ENCODE measurements around the gene UQCRQ. TPM values are rescaled to one million over a fixed set of nuclear protein-coding genes. Genes with fewer than 3 reads are reported as not detected.

The UQCRQ gene
- total and polyA plus RNA-seq, 2 donors (not counting 1 experiment from before 2014, with no cell fraction given) = 71.1 to 90.0 TPM

DNA sequence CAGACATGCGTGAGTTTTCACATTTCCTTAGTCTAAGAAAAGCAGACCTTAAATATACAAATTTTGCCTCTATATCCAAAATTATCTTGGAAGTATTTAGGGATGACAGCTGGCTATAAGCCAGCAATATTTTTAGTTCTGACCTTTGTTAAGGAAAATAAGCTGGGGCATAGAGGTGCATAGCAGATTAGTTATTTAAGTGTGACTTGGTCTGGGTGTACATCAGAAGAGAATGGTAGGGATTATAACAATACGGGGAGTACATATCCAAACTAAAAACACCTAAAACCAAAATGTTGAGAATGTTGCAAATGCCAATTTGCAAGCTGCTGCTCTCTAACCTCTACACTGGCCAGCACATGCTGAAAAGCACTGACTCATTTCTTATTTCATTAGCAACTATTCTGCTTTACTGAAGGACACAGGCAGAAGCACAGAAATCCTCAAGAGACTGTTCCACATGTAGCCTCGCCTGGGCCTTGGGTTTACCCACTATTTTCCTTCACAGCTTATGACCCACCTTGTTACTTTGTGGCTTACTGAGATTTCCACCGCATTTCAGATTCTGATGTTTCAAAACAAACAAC lies 29.4 kb downstream of the UQCRQ start:
- H3K27ac ChIP-seq (ENCODE audit: low read length in 2 of 2) = no peak overlapping the region
- H3K4me1 ChIP-seq (ENCODE audit: control insufficient read depth in 2 of 2, insufficient read depth in 2 of 2, low read length in 2 of 2) = no peaks in the 10 kb centered on the region
- DNase-seq (no peak), ATAC-seq (ENCODE audit: low read depth) (no peak)
- TF ChIP-seq EZH2 (IDR thresholded peaks at IDR 0.05; ENCODE audit: borderline replicate concordance, insufficient read depth, low read depth, low read length, poor library complexity, severe bottlenecking) = no peak
- TF ChIP-seq, protein P1, sequence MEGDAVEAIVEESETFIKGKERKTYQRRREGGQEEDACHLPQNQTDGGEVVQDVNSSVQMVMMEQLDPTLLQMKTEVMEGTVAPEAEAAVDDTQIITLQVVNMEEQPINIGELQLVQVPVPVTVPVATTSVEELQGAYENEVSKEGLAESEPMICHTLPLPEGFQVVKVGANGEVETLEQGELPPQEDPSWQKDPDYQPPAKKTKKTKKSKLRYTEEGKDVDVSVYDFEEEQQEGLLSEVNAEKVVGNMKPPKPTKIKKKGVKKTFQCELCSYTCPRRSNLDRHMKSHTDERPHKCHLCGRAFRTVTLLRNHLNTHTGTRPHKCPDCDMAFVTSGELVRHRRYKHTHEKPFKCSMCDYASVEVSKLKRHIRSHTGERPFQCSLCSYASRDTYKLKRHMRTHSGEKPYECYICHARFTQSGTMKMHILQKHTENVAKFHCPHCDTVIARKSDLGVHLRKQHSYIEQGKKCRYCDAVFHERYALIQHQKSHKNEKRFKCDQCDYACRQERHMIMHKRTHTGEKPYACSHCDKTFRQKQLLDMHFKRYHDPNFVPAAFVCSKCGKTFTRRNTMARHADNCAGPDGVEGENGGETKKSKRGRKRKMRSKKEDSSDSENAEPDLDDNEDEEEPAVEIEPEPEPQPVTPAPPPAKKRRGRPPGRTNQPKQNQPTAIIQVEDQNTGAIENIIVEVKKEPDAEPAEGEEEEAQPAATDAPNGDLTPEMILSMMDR (IDR thresholded peaks at IDR 0.05) = no peak
- no peaks in the 10 kb centered on the region for H3K9me3 Mint-ChIP-seq (ENCODE audit: insufficient read depth)
- 82% methylated on average over 2 of the region's 4 CpGs for WGBS (ENCODE audit: insufficient coverage)
- H3K27ac Mint-ChIP-seq = no peak overlapping the region
- H3K9me3 ChIP-seq (ENCODE audit: control extremely low read depth in 1 of 3, control insufficient read depth in 2 of 3, insufficient read depth in 1 of 3, low read length in 2 of 3) = no peaks in the 10 kb centered on the region
- peaks cover 20 to 77% of the 10 kb centered on the region in 2 experiments for H3K36me3 ChIP-seq (replicated peaks in 1 of 2; ENCODE audit: control extremely low read depth in 1 of 2, control insufficient read depth in 1 of 2, extremely low read depth in 1 of 2, insufficient read depth in 2 of 2, low read length in 1 of 2)
- peaks cover 8% of the 10 kb centered on the region for H3K79me2 ChIP-seq (ENCODE audit: control insufficient read depth, insufficient read depth, low read length)
- H3K4me3 ChIP-seq (ENCODE audit: control extremely low read depth in 1 of 5, extremely low read depth in 1 of 5, insufficient read depth in 1 of 5, low read depth in 2 of 5, low read length in 4 of 5) = no peak overlapping the region
- H4K20me1 ChIP-seq (ENCODE audit: control insufficient read depth, insufficient read depth, low read length, poor library complexity, severe bottlenecking) = no peaks in the 10 kb centered on the region
- no peaks in the 10 kb centered on the region for H3K4me1 Mint-ChIP-seq
- H3K27me3 Mint-ChIP-seq = no peaks in the 10 kb centered on the region
- ChIA-PET POLR2A (interaction anchor here (0.6 kb wide), 1 partner anchor 1391 kb away, joined by 5 read pairs; no protein-coding TSS in a partner anchor), CTCF (interaction anchor here (1.3 to 1.6 kb wide), 3 partner anchors 12 to 15 kb away, joined by 3 to 6 read pairs (median 3); no protein-coding TSS in a partner anchor)
- no peaks in the 10 kb centered on the region for H3K27me3 ChIP-seq (replicated peaks in 1 of 4; ENCODE audit: control extremely low read depth in 1 of 4, control insufficient read depth in 3 of 4, insufficient read depth in 4 of 4, low read length in 3 of 4)
- H3K4me3 Mint-ChIP-seq = no peak overlapping the region
- intact Hi-C loops (cut with micrococcal nuclease) = no loop called here
- H2AFZ ChIP-seq (ENCODE audit: insufficient read depth, low read depth, low read length, poor library complexity, severe bottlenecking) = no peak overlapping the region
- H3K4me2 ChIP-seq (replicated peaks; ENCODE audit: low read depth, low read length, poor library complexity, severe bottlenecking) = no peak overlapping the region
- H3K9ac ChIP-seq (ENCODE audit: low read length) = no peak overlapping the region

DNA sequence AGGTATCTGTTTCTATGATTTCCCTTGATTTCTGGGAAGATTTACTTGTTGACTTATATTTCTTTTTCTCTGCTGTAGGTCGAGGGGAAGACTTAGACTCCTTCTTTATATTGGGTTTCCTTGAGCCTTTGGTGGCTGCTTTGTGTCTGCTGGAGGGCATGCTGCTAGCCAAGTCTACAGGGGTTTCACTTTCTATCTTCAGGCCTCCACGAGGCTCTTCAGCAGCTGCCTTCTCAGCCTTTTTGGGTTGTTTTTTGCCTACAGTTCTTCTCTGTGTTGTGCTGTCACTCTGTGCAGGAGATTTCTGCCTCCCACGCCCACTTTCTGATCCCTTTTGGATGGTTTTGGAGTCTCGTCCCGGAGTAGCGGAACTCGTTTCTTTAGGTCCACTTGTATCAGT lies 30.2 kb downstream of the UQCRQ start:
- no peak overlapping the region for H3K4me3 ChIP-seq (ENCODE audit: control extremely low read depth in 1 of 5, extremely low read depth in 1 of 5, insufficient read depth in 1 of 5, low read depth in 2 of 5, low read length in 4 of 5)
- peaks cover 8% of the 10 kb centered on the region for H3K79me2 ChIP-seq (ENCODE audit: control insufficient read depth, insufficient read depth, low read length)
- Mint-ChIP-seq H3K9me3 (ENCODE audit: insufficient read depth) (no peaks in the 10 kb centered on the region), H3K27ac (no peak overlapping the region), H3K4me3 (no peak overlapping the region), H3K27me3 (no peaks in the 10 kb centered on the region), H3K4me1 (no peaks in the 10 kb centered on the region)
- TF ChIP-seq EZH2 (IDR thresholded peaks at IDR 0.05; ENCODE audit: borderline replicate concordance, insufficient read depth, low read depth, low read length, poor library complexity, severe bottlenecking) = no peak
- TF ChIP-seq, protein P1 (IDR thresholded peaks at IDR 0.05) = no peak
- no peaks in the 10 kb centered on the region for H4K20me1 ChIP-seq (ENCODE audit: control insufficient read depth, insufficient read depth, low read length, poor library complexity, severe bottlenecking)
- no peak overlapping the region for H3K27ac ChIP-seq (ENCODE audit: low read length in 2 of 2)
- 90% methylated on average over 6 of the region's 7 CpGs for WGBS (ENCODE audit: insufficient coverage)
- peaks cover 20 to 72% of the 10 kb centered on the region in 2 experiments for H3K36me3 ChIP-seq (replicated peaks in 1 of 2; ENCODE audit: control extremely low read depth in 1 of 2, control insufficient read depth in 1 of 2, extremely low read depth in 1 of 2, insufficient read depth in 2 of 2, low read length in 1 of 2)
- H3K27me3 ChIP-seq (replicated peaks in 1 of 4; ENCODE audit: control extremely low read depth in 1 of 4, control insufficient read depth in 3 of 4, insufficient read depth in 4 of 4, low read length in 3 of 4) = no peaks in the 10 kb centered on the region
- ChIA-PET CTCF (interaction anchor here (1.4 kb wide), 1 partner anchor 14 kb away, joined by 3 read pairs; no protein-coding TSS in a partner anchor), POLR2A (no interaction called here)
- no peak overlapping the region for H3K4me2 ChIP-seq (replicated peaks; ENCODE audit: low read depth, low read length, poor library complexity, severe bottlenecking)
- DNase-seq (no peak), ATAC-seq (ENCODE audit: low read depth) (no peak)
- no peaks in the 10 kb centered on the region for H3K4me1 ChIP-seq (ENCODE audit: control insufficient read depth in 2 of 2, insufficient read depth in 2 of 2, low read length in 2 of 2)
- no peaks in the 10 kb centered on the region for H3K9me3 ChIP-seq (ENCODE audit: control extremely low read depth in 1 of 3, control insufficient read depth in 2 of 3, insufficient read depth in 1 of 3, low read length in 2 of 3)
- no peak overlapping the region for H2AFZ ChIP-seq (ENCODE audit: insufficient read depth, low read depth, low read length, poor library complexity, severe bottlenecking)
- intact Hi-C loops (cut with micrococcal nuclease) = no loop called here
- no peak overlapping the region for H3K9ac ChIP-seq (ENCODE audit: low read length)
